Measurements from ENCODE around the gene HNRNPU.

HNRNPU gene

DNA sequence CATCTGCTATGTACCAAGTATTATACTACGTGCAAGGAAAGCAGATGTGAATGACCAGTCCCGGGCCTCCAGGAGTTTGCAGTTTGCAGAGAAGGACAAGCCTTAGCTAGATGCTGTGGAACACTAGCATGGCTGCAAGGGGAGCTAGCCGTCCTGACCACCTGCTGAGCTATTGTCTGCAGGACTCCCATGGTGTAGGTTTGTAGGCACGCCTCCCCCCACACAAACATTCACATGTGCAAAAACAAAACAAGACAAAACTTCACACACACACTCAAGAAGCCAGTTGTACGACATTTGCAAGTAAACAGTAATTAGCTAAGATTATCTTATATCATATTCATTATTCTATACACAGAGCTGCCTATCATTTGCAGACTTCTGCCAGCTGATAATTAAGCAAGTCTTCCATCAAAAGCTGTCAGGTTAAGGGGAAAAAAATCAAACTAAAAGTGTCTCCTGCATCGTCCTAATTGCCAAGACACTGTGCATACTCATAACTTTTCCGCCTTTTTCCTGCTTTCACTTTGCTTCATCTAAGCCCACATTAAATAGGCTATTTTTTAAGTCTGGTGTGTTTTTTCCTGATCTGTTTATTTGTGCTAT lies 10.7 kb upstream of the HNRNPU start:
- peaks cover 12% of the 10 kb centered on the region for H3K4me1 ChIP-seq (ENCODE audit: control insufficient read depth, low read depth, low read length)
- no peaks in the 10 kb centered on the region for H3K9me3 ChIP-seq (ENCODE audit: control insufficient read depth, low read depth, low read length)
- H3K9ac ChIP-seq (ENCODE audit: low read length) = no peak overlapping the region
- H3K36me3 ChIP-seq (ENCODE audit: control insufficient read depth, low read depth, low read length) = no peaks in the 10 kb centered on the region
- no peak overlapping the region for H3K27ac ChIP-seq (ENCODE audit: low read length)
- no peak overlapping the region for H3K4me3 ChIP-seq (ENCODE audit: low read length)
- no peaks in the 10 kb centered on the region for H3K27me3 ChIP-seq (ENCODE audit: control insufficient read depth, insufficient read depth, low read length)

DNA sequence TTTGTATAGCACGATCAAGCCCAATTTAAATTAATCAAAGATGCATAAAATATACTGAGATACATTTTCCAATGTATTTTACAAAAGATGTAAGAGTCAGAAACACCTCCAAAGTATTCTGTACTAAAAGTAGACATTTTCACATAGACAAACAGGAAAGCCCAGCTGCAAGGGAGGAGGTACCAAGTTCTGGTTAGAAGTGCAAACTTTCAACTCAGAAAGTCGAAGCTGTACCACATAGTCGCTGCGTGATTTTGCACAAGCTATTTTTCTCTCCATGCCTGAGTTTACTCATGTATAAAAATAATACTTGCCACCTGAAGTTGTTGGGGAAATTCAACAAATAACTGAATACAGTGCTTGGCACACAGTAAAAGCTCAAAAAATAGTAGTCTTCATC lies 5.6 kb upstream of the HNRNPU start:
- H3K27me3 ChIP-seq (ENCODE audit: control insufficient read depth, insufficient read depth, low read length) = no peaks in the 10 kb centered on the region
- H3K36me3 ChIP-seq (ENCODE audit: control insufficient read depth, low read depth, low read length) = no peaks in the 10 kb centered on the region
- H3K27ac ChIP-seq (ENCODE audit: low read length) = no peak overlapping the region
- no peak overlapping the region for H3K9ac ChIP-seq (ENCODE audit: low read length)
- peaks cover 6% of the 10 kb centered on the region for H3K4me1 ChIP-seq (ENCODE audit: control insufficient read depth, low read depth, low read length)
- no peak overlapping the region for H3K4me3 ChIP-seq (ENCODE audit: low read length)
- no peaks in the 10 kb centered on the region for H3K9me3 ChIP-seq (ENCODE audit: control insufficient read depth, low read depth, low read length)

DNA sequence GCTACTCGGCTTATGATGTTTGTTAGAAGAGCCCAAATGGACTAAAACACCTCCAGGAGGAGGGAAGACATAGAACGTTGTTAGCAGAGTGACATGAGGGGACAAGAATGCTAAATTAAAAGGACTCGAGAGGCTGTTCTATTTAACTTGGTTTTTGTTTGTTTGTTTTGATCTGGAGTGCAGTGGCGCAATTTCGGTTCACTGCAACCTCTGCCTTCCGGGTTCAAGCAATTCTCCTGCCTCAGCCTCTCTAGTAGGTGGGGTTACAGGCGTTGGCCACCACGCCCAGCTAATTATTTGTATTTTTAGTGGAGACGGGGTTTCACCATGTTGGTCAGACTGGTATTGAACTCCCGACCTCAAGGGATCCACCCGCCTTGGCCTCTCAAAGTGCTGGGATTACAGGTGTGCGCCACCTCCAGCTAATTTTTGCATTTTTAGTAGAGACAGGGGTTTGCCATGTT lies 5.1 kb upstream of the HNRNPU start:
- Histone ChIP-seq H3K27ac (ENCODE audit: low read length) (no peak overlapping the region), H3K36me3 (ENCODE audit: control insufficient read depth, low read depth, low read length) (no peaks in the 10 kb centered on the region), H3K9me3 (ENCODE audit: control insufficient read depth, low read depth, low read length) (no peaks in the 10 kb centered on the region), H3K27me3 (ENCODE audit: control insufficient read depth, insufficient read depth, low read length) (no peaks in the 10 kb centered on the region), H3K4me1 (ENCODE audit: control insufficient read depth, low read depth, low read length) (peaks cover under 1% of the 10 kb centered on the region), H3K4me3 (ENCODE audit: low read length) (no peak overlapping the region), H3K9ac (ENCODE audit: low read length) (no peak overlapping the region)

DNA sequence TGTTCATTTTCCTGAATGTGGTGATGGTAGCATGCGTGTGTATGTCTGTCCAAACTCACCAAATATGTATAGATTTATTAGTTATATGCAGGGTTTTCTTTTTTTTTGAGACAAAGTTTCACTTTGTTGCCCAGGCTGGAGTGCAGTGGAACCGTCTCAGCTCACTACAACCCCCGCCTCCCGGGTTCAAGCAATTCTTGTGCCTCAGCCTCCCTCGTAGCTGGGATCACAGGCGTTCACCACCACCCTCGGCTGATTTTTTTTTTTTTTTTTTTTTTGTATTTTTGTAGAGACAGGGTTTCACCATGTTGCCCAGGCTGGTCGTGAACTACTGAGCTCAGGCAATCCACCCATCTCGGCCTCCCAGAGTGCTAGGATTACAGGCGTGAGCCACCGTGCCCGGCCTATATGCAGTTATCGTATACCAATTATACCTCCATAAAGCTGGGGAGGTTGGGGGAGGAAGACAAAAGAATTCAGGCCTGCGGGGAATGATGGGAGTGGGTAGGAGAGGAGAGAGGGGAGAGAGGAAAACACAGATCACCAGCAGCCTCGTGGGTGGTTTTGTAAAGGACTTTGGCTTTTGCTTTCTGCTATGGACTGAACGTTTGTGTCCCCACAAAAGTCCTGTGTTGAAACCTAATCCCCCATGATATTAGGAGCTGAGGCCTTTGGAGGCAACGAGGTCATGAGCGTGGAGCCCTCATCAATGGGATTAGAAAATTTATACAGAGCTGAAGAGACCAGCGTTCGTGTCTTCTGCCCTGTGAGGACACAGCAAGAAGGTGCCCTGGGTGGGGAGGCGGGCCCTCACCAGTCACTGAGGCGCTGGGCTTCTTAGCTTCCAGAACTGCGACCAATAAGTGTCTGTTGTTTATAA lies 4.4 kb upstream of the HNRNPU start:
- no peaks in the 10 kb centered on the region for H3K36me3 ChIP-seq (ENCODE audit: control insufficient read depth, low read depth, low read length)
- H3K4me1 ChIP-seq (ENCODE audit: control insufficient read depth, low read depth, low read length) = no peaks in the 10 kb centered on the region
- H3K27me3 ChIP-seq (ENCODE audit: control insufficient read depth, insufficient read depth, low read length) = no peaks in the 10 kb centered on the region
- no peak overlapping the region for H3K9ac ChIP-seq (ENCODE audit: low read length)
- H3K9me3 ChIP-seq (ENCODE audit: control insufficient read depth, low read depth, low read length) = no peaks in the 10 kb centered on the region
- no peak overlapping the region for H3K27ac ChIP-seq (ENCODE audit: low read length)
- H3K4me3 ChIP-seq (ENCODE audit: low read length) = no peak overlapping the region

DNA sequence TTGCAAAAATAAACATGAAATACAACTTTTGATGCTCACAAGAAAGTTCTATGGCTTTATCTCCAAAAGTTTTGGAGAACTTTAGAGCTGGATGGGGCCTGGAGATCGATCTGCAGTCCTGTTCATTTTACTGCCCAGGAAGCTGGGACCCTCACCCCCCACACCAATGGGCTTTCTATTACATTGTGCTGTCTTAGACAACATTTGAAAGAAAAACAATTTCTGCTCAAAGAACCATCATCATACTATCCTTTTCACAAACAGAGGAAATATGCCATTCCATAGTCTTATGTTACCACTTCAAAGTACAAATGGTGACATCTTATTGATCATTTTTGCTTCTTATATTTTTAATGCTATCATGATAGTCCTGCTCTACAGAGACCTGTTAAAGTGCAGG lies 2.0 kb upstream of the HNRNPU start:
- H3K4me3 ChIP-seq (ENCODE audit: low read length) = no peak overlapping the region
- no peak overlapping the region for H3K9ac ChIP-seq (ENCODE audit: low read length)
- H3K36me3 ChIP-seq (ENCODE audit: control insufficient read depth, low read depth, low read length) = peaks cover 13% of the 10 kb centered on the region
- no peaks in the 10 kb centered on the region for H3K9me3 ChIP-seq (ENCODE audit: control insufficient read depth, low read depth, low read length)
- no peaks in the 10 kb centered on the region for H3K27me3 ChIP-seq (ENCODE audit: control insufficient read depth, insufficient read depth, low read length)
- H3K4me1 ChIP-seq (ENCODE audit: control insufficient read depth, low read depth, low read length) = peaks cover 2% of the 10 kb centered on the region
- no peak overlapping the region for H3K27ac ChIP-seq (ENCODE audit: low read length)

DNA sequence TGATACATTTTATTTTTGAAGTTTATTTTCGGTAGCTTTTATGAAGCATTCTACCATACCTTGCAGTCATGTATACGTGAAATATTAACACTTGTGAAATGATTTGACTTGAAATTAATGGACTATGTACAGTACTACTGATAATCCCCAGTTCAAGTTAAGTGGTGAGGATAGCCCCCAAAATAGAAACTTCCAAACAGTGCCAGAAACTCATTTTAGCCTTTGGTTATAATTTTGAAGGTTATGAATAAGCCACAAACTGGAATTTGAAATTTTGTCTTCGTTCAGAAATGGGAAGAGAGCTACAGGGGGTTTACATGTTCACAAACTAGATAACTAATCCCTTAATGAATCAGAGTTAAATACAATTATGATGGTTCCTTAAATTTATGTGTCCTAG lies 1.5 kb upstream of the HNRNPU start:
- no peak overlapping the region for H3K9ac ChIP-seq (ENCODE audit: low read length)
- no peaks in the 10 kb centered on the region for H3K9me3 ChIP-seq (ENCODE audit: control insufficient read depth, low read depth, low read length)
- H3K4me1 ChIP-seq (ENCODE audit: control insufficient read depth, low read depth, low read length) = peaks cover 7% of the 10 kb centered on the region
- H3K36me3 ChIP-seq (ENCODE audit: control insufficient read depth, low read depth, low read length) = peaks cover 19% of the 10 kb centered on the region
- H3K27me3 ChIP-seq (ENCODE audit: control insufficient read depth, insufficient read depth, low read length) = no peaks in the 10 kb centered on the region
- no peak overlapping the region for H3K4me3 ChIP-seq (ENCODE audit: low read length)
- H3K27ac ChIP-seq (ENCODE audit: low read length) = no peak overlapping the region

DNA sequence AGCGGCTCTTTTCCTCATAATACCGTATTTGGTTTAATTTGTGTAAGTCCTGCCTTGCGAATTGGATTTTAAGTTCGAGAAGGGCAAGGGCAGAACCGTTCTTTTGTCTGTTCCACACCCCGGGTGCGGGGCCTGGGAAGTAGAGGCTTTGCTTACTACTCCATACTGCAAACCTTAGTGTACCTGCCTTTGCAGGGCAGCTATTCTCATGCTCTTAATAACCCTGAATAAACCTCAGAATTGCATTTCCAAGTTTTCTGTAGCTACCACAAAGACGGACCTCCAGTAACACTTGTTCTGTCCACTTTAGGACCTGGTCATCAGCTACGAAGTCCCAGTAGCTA lies 657 bp upstream of the HNRNPU start:
- H3K9ac ChIP-seq (ENCODE audit: low read length) = peak overlapping the region; percentile 90
- peaks cover 11% of the 10 kb centered on the region for H3K4me1 ChIP-seq (ENCODE audit: control insufficient read depth, low read depth, low read length)
- H3K36me3 ChIP-seq (ENCODE audit: control insufficient read depth, low read depth, low read length) = peaks cover 27% of the 10 kb centered on the region
- H3K4me3 ChIP-seq (ENCODE audit: low read length) = peak overlapping the region; percentile 69
- peak overlapping the region; percentile 82 for H3K27ac ChIP-seq (ENCODE audit: low read length)
- H3K9me3 ChIP-seq (ENCODE audit: control insufficient read depth, low read depth, low read length) = no peaks in the 10 kb centered on the region
- H3K27me3 ChIP-seq (ENCODE audit: control insufficient read depth, insufficient read depth, low read length) = no peaks in the 10 kb centered on the region

DNA sequence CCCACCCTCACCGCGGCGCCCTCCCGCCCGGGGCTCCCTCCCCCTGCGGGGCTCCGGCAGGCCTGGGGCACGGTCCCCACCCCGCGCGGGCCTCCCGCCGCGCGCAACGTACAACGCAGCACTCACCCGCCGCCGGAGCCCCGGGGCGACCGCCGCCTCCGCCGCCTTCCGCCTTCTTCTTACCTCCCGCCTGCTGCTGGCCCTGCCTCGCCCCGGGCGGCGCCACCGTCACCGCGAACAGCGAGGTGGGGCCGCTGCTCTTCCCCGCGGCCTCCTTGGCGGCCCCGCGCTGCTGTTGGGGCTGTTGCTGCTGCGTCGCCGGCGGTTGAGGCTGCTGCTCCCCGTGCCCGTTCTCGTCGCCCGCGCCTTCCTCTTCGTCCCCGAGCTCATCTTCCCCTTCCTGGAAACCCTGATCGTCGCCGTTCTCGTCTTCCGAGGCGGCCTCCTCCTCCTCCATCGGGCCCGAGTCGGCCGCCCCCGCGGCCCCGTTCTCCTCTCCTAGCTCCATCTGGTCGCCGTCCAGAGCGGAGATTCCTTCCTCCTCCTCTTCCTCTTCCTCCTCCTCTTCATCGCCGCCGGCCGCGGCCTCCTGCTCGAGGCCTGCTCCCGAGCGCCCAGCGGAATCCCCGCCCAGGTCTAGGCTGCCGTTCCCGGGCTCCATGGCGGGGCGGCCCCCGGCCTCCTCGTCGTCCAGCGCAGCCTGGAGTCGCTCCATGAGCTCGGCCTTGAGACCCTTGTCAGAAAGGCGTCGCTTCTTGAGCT lies 671 bp downstream of the HNRNPU start:
- Histone ChIP-seq H3K27me3 (ENCODE audit: control insufficient read depth, insufficient read depth, low read length) (no peaks in the 10 kb centered on the region), H3K9ac (ENCODE audit: low read length) (peak overlapping the region; percentile 90), H3K9me3 (ENCODE audit: control insufficient read depth, low read depth, low read length) (no peaks in the 10 kb centered on the region), H3K27ac (ENCODE audit: low read length) (peak overlapping the region; percentile 93), H3K4me3 (ENCODE audit: low read length) (peak overlapping the region; percentile 69), H3K36me3 (ENCODE audit: control insufficient read depth, low read depth, low read length) (peaks cover 40% of the 10 kb centered on the region), H3K4me1 (ENCODE audit: control insufficient read depth, low read depth, low read length) (peaks cover 11% of the 10 kb centered on the region)

DNA sequence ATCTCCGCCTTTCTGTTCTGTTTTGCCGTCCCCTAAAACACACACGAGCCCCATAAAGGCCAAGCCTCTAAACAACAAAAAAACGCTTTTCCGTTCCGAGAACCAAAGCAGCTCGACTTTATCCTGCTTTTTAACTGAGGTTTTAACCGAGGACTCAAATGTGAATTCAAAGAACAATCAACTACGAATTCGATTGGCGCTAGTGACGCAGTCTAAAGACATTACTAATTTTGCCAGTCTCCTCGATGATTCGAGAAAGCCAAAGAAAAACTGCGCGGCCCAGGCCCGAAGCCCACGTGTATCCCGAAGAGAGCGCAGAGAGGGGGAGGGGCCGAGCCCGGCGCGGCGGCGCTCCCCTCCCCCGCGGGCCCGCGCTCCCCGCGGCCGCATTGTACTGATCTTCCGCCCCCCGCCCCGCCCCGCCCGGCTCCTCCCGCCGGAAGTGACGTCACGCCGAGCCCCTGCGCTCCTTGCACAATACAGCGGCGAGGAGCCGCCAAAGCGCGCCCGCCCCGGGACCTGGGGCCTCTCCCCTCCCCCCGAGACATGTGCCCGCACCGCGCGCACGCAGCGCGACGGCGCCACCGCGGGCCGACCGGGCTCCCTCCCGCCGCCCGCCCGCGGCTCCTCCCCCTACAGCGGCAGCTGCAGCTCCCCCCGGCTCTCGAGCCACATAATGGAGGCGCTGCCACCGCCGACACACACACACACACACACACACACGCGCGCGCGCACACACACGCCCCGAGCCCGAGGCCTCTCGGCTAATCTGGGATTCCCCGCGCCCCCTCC lies 1.4 kb downstream of the HNRNPU start:
- Histone ChIP-seq H3K36me3 (ENCODE audit: control insufficient read depth, low read depth, low read length) (peaks cover 48% of the 10 kb centered on the region), H3K9me3 (ENCODE audit: control insufficient read depth, low read depth, low read length) (no peaks in the 10 kb centered on the region), H3K27me3 (ENCODE audit: control insufficient read depth, insufficient read depth, low read length) (no peaks in the 10 kb centered on the region), H3K4me3 (ENCODE audit: low read length) (peak overlapping the region; percentile 91), H3K4me1 (ENCODE audit: control insufficient read depth, low read depth, low read length) (peaks cover 11% of the 10 kb centered on the region), H3K27ac (ENCODE audit: low read length) (peak overlapping the region; percentile 67), H3K9ac (ENCODE audit: low read length) (peak overlapping the region; percentile 94)

DNA sequence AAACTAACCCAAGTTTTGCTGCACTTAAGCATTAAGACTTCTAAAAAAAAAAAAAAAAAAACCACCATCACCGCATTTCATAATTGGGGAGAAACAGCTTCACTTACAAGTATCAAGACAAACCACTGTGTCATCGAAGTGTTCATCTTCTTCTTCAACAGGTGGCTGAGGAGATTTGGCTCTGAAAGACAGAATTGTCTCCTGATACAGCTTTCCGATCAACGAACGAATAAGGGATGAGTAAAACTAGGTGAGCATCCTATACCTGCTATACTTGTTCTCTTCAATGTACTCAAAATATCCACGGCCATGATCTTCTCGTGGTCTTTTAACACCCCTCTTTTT lies 2.0 kb downstream of the HNRNPU start:
- peak overlapping the region; percentile 67 for H3K27ac ChIP-seq (ENCODE audit: low read length)
- peaks cover 11% of the 10 kb centered on the region for H3K4me1 ChIP-seq (ENCODE audit: control insufficient read depth, low read depth, low read length)
- no peaks in the 10 kb centered on the region for H3K9me3 ChIP-seq (ENCODE audit: control insufficient read depth, low read depth, low read length)
- H3K9ac ChIP-seq (ENCODE audit: low read length) = peak overlapping the region; percentile 94
- no peaks in the 10 kb centered on the region for H3K27me3 ChIP-seq (ENCODE audit: control insufficient read depth, insufficient read depth, low read length)
- H3K4me3 ChIP-seq (ENCODE audit: low read length) = peak overlapping the region; percentile 91
- H3K36me3 ChIP-seq (ENCODE audit: control insufficient read depth, low read depth, low read length) = peaks cover 54% of the 10 kb centered on the region

DNA sequence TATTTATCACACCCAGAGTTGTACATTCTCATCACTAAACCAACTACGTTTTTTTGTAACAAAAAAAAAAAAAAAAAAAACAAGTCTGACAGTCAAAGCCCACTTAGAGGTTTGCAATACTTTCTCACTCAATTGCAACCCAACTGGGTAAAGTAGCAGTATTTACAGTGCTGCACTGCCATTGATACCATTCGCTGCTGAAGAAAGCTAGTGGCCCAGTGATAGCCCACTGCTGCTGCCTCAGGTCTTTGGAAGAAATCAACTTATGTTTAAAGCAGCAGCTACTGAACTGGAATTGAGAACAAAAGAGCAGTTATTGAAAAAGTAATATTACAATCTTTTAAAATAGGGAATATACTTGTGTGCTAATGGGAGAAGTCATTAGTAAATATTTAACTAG lies 2.7 kb downstream of the HNRNPU start:
- no peaks in the 10 kb centered on the region for H3K27me3 ChIP-seq (ENCODE audit: control insufficient read depth, insufficient read depth, low read length)
- peak overlapping the region; percentile 94 for H3K9ac ChIP-seq (ENCODE audit: low read length)
- H3K27ac ChIP-seq (ENCODE audit: low read length) = no peak overlapping the region
- H3K9me3 ChIP-seq (ENCODE audit: control insufficient read depth, low read depth, low read length) = no peaks in the 10 kb centered on the region
- H3K36me3 ChIP-seq (ENCODE audit: control insufficient read depth, low read depth, low read length) = peaks cover 60% of the 10 kb centered on the region
- H3K4me3 ChIP-seq (ENCODE audit: low read length) = peak overlapping the region; percentile 91
- H3K4me1 ChIP-seq (ENCODE audit: control insufficient read depth, low read depth, low read length) = peaks cover 11% of the 10 kb centered on the region

Measured in iPS-18a (cell line).